A673 (cell line): Measurements from ENCODE around the gene RC3H2. TPM values are rescaled to one million over a fixed set of nuclear protein-coding genes. Genes with fewer than 3 reads are reported as not detected.

Experiments used
- BruUV-seq: library from RNA; stranded (reverse); fragments of 400-500 nt; replicated peaks from 2 replicates; lab custom pipeline; 2021; lab: Mats Ljungman, UMichigan
- CTCF ChIA-PET: fragments of 300-600 bp; sonication (Branson Sonifier 250); formaldehyde crosslinking; loops from one replicate; lab custom pipeline; 2022; ENCODE audit warnings: antibody characterized with exemption; lab: Charles Lee
- POLR2A ChIA-PET: fragments of 300-600 bp; sonication (Branson Sonifier 250); formaldehyde crosslinking; loops from one replicate; lab custom pipeline; 2022; ENCODE audit warnings: antibody characterized with exemption; ENCODE audit not compliant: low non-redundant PET; lab: Charles Lee
- DNase-seq: peaks from one replicate; pipeline ENCODE4 v3.0.0-alpha.2; 2015; ENCODE audit warnings: low spot score
- H3K27ac ChIP-seq: fragments of 200-600 bp; sonication (generic); 2 replicates; pipeline ENCODE4 v1.5.1; 2016; ENCODE audit warnings: mixed run types, low read depth, mild to moderate bottlenecking, mixed read lengths, antibody characterized with exemption, low read length; ENCODE audit not compliant: poor library complexity, severe bottlenecking
- H3K27me3 ChIP-seq: fragments of 200-600 bp; sonication (generic); replicated peaks from 2 replicates; pipeline ENCODE4 v1.6.1; 2017; ENCODE audit warnings: mixed run types, low read depth, mild to moderate bottlenecking, mixed read lengths, antibody characterized with exemption, low read length; ENCODE audit not compliant: insufficient read depth, poor library complexity
- H3K36me3 ChIP-seq: fragments of 200-600 bp; sonication (generic); 2 replicates; pipeline ENCODE4 v1.6.1; 2016; ENCODE audit warnings: mixed run types, mild to moderate bottlenecking, mixed read lengths, antibody characterized with exemption, low read length; ENCODE audit not compliant: insufficient read depth, poor library complexity, severe bottlenecking
- H3K4me1 ChIP-seq: fragments of 200-600 bp; sonication (generic); 2 replicates; pipeline ENCODE4 v1.6.1; 2017; ENCODE audit warnings: mixed run types, mild to moderate bottlenecking, mixed read lengths, antibody characterized with exemption, low read length; ENCODE audit not compliant: insufficient read depth, poor library complexity, severe bottlenecking
- H3K4me3 ChIP-seq: fragments of 200-600 bp; sonication (generic); 2 replicates; pipeline ENCODE4 v1.5.1; 2016; ENCODE audit warnings: low read depth, mixed run types, mild to moderate bottlenecking, mixed read lengths, low read length; ENCODE audit not compliant: poor library complexity, severe bottlenecking
- H3K9me3 ChIP-seq: fragments of 200-600 bp; sonication (generic); 2 replicates; pipeline ENCODE4 v1.6.1; 2016; ENCODE audit warnings: mixed run types, low read depth, mild to moderate bottlenecking, mixed read lengths, antibody characterized with exemption, low read length; ENCODE audit not compliant: poor library complexity, severe bottlenecking
- EZH2 ChIP-seq: fragments of 200-600 bp; sonication (generic); IDR thresholded peaks from 2 replicates; pipeline ENCODE4 v1.6.1; 2017; ENCODE audit warnings: borderline replicate concordance, low read depth, mild to moderate bottlenecking, mixed read lengths, antibody characterized with exemption, low read length; ENCODE audit not compliant: poor library complexity, severe bottlenecking
- intact Hi-C: fragments of 100-400 bp; cut with micrococcal nuclease; formaldehyde crosslinking; loops from one replicate; pipeline ENCODE4 v1.10.0; 2022; ENCODE audit not compliant: unreplicated experiment
- total RNA-seq: library from RNA; stranded (reverse); gene quantifications from 2 replicates; pipeline ENCODE4 v1.2.3, GENCODE V29; 2021
- TF ChIP-seq, protein P1 (sequence below): fragments of 300-800, 200-600 bp; sonication (generic); conservative IDR thresholded peaks from 2 replicates; pipeline ENCODE4 v1.5.1; 2017; ENCODE audit warnings: low read depth, mild to moderate bottlenecking, antibody characterized with exemption, low read length, moderate library complexity, mixed read lengths

Gene RC3H2
- total RNA-seq, 1 experiment from 2014 or later, result 71.1 TPM

DNA sequence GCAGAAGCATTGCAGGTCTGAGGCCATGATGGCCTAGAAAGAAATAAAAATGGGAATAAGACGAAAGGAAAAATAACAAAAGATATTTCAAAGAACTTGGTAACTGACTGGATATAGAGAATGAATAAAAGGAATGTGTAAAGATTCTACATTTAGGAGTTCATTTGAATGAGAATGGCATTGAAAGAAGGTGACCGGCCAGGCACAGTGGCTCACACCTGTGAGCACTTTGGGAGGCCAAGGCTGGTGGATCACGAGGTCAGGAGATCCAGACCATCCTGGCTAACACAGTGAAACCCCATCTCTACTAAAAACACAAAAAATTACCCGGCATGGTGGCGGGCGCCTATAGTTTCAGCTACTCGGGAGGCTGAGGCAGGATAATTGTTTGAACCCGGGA lies 17.6 kb upstream of the RC3H2 start:
- no peak for DNase-seq
- TF ChIP-seq, protein P1, sequence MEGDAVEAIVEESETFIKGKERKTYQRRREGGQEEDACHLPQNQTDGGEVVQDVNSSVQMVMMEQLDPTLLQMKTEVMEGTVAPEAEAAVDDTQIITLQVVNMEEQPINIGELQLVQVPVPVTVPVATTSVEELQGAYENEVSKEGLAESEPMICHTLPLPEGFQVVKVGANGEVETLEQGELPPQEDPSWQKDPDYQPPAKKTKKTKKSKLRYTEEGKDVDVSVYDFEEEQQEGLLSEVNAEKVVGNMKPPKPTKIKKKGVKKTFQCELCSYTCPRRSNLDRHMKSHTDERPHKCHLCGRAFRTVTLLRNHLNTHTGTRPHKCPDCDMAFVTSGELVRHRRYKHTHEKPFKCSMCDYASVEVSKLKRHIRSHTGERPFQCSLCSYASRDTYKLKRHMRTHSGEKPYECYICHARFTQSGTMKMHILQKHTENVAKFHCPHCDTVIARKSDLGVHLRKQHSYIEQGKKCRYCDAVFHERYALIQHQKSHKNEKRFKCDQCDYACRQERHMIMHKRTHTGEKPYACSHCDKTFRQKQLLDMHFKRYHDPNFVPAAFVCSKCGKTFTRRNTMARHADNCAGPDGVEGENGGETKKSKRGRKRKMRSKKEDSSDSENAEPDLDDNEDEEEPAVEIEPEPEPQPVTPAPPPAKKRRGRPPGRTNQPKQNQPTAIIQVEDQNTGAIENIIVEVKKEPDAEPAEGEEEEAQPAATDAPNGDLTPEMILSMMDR, result no peak
- TF ChIP-seq EZH2, result no peak
- H3K4me1 ChIP-seq, result no peaks in the 10 kb centered on the region
- no peaks in the 10 kb centered on the region for H3K27me3 ChIP-seq
- POLR2A ChIA-PET, result interaction anchor here (0.6 kb wide), 1 partner anchor 81 kb away, joined by 6 read pairs; no protein-coding TSS in a partner anchor
- intact Hi-C loops, result no loop called here
- CTCF ChIA-PET, result no interaction called here
- H3K9me3 ChIP-seq, result no peaks in the 10 kb centered on the region
- no TSS peak for BruUV-seq
- H3K36me3 ChIP-seq, result no peaks in the 10 kb centered on the region
- H3K27ac ChIP-seq, result no peak overlapping the region
- no peak overlapping the region for H3K4me3 ChIP-seq

DNA sequence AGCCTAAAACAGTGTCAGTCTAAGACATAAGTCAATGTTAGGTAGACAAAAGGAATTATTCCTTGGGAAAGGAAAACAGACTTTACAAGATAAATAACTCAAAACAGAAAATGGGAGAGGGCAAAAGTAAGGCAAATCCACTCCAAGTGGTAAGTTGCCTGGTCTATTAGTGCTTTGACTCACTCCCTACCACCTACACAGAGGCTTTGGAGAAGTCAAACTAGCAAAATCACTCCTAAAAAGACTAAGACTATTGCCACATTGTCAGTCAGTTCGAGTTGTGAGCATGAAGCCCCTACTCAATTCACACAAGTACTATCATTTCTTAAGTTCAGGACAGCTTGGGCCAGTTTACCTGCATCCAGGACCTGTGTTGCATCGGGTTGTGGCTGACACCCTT lies 13.2 kb upstream of the RC3H2 start:
- Histone ChIP-seq H3K4me3 (no peak overlapping the region), H3K9me3 (no peaks in the 10 kb centered on the region), H3K27ac (no peak overlapping the region), H3K36me3 (no peaks in the 10 kb centered on the region), H3K27me3 (no peaks in the 10 kb centered on the region), H3K4me1 (no peaks in the 10 kb centered on the region)
- BruUV-seq, result no TSS peak
- ChIA-PET POLR2A (no interaction called here), CTCF (no interaction called here)
- DNase-seq, result no peak
- no peak for TF ChIP-seq EZH2
- TF ChIP-seq, protein P1, result no peak
- intact Hi-C loops, result no loop called here

DNA sequence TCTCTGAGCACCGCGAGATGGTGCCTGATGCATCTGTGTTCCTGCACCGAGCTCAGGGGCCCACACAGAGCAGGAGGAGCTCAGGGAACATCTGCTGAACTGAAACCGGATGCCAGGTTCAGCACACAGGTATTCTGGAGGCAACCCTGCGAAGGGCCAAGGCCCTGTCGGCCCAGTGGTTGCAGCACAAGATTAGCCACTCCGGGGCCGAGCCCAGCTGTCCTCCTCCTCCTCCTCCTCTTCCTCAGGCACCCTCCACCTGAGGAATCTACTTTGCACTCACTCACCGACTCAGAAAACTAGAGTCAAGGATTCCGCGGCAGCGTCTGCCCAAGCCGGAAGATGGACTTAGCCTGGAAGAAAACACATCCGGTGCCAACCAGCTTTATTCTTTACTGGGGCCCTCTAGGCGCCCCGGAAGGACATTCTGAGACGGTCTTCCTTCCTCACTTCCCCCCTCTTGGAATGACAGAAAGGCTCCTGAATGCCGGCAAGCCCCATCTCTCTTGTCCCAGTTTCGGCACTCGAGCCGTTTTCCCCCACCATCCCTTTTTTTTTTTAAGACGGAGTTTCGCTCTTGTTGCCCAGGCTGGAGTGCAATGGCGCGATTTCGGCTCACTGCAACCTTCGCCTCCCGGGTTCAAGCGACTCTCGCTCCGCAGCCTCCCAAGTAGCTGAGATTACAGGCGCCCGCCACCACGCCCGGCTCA lies 8.0 kb upstream of the RC3H2 start, which contains the start of gene ZBTB6:
Gene ZBTB6 (minus strand): TSS at position 360 of the 710 bp plus-strand sequence. CDS start 1,251 bp downstream, outside the sequence.
- peak; percentile 93 for DNase-seq
- no TSS peak for BruUV-seq
- H3K27ac ChIP-seq, result peak within 1 kb of the TSS; percentile 87
- no peaks in the 10 kb centered on the region for H3K9me3 ChIP-seq
- TF ChIP-seq, protein P1, result no peak
- no peak for TF ChIP-seq EZH2
- intact Hi-C loops, result loop anchor here (2.0 kb wide), 1 partner anchor 18 kb away; the partner anchor contains the start of gene ZBTB26
- ChIA-PET POLR2A (interaction anchor here (0.5 to 0.9 kb wide), 3 partner anchors 16 to 275 kb away, joined by 3 to 6 read pairs (median 3); no protein-coding TSS in a partner anchor), CTCF (interaction anchor here (0.5 to 1.0 kb wide), 3 partner anchors 78 to 1593 kb away, joined by 5 to 9 read pairs (median 6); no protein-coding TSS in a partner anchor)
- no peaks in the 10 kb centered on the region for H3K27me3 ChIP-seq
- H3K36me3 ChIP-seq, result peaks cover 16% of the 10 kb centered on the region
- H3K4me1 ChIP-seq, result peaks cover 8% of the 10 kb centered on the region
- H3K4me3 ChIP-seq, result peak within 1 kb of the TSS; percentile 82
